Activated CD4-positive, alpha-beta T cell treated with anti-CD3 and anti-CD28 coated beads, Interleukin-2, Interleukin-6, amounts not matched to agents 100 ng/mL and 50 ng/mL, durations not matched to agents 16 hours and 8 hours (primary cell): ENCODE measurements around the gene HRK.

Source experiments
- DNase-seq: peaks from one replicate; pipeline ENCODE4 v3.0.0-alpha.2; 2020

Gene HRK

DNA sequence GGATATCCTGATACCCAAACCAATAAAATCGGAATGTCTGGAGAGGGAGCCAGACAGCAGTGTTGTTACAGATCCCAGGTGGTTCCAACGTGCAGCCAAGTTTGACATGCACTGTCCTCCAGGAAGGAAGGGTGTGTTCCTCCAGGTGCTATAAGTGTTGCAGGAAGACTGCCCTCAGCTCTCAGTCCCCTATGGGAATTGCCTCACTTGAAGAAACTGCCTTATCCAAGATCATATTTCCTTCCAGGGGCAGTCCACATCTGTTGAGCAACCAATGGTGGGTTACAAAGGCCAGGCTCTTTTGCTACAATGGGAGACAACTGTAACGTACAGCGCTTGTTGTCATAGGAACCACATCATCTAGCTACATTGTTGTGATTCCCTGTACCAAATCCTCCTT, 16.2 kb upstream of the HRK start:
- DNase-seq, result no peak

DNA sequence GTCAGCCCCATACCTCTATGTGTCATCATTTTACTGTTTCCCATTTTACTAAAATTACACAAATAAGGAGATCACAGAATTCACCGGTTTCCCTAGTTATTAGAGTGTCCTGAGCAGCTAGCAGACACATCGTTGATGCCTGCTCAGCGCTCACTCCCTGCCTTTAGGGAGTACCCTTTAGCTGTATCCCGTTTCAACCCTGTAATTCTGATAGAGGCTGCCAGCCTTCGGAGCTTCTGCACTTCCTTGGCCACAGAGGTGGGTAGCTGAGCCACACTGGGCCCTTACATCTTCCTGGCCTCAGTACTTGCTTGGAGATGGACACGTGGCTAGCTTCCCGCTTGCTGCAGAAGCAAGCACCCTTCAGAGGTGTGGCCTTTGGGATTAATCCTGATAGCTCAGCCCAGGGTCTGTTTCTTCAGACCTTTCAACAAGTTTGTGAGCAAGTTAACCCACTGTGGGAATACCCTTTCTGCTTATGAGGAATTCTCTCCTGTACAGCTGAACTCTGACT, 15.2 kb upstream of the HRK start:
- DNase-seq, result no peak

DNA sequence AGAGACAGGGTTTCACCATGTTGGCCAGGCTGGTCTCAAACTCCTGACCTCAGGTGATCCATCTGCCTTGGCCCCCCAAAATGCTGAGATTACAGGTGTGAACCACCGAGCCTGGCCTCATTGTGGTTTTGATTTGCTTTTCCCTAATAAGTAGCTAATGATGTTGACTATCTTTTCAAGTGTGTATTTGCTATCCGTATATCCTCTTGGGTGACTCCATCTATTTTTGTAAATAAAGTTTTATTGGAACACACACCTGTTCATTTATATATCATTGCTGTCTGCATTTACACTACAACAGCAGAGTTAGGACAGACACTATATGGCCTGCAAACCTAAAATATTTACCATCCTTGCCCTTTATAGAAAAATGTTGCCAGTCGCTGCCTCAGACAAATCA, 13.7 kb upstream of the HRK start:
- DNase-seq, result no peak

DNA sequence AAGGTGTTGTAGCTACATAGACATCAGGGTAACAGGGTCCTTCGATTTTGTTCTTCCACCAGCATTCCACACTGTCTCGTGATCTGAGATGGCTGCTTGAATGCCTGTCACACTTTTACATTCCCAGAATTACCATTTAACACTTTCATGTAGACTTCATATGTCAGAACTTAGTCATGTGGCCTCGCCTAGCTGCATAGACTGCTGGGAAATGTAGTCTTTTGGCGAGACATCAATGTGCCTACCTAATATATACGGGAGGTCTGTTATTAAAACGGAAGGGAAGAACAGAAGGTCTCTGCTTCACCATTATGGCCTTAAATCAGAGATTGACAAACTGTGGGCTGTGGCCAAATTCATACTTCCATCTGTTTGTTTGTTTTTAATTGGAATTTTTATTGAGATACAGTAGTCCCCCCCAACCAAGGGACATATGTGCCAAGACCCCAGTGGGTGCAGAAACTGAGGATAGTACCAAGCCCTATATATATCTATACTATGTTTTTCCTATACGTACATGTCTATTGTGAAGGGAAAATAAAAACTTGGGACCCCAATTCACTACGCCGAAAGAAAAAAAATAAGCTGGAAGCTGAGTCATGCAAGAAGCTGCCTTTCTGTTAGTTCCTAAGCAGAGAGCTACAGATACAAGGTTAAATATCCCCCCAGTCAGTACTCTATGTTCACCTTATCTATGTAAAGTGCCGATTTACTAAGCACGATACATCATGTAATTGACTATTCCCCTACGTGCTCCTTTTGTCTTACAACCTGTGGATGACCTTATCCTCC, 11.3 kb upstream of the HRK start:
- no peak for DNase-seq

DNA sequence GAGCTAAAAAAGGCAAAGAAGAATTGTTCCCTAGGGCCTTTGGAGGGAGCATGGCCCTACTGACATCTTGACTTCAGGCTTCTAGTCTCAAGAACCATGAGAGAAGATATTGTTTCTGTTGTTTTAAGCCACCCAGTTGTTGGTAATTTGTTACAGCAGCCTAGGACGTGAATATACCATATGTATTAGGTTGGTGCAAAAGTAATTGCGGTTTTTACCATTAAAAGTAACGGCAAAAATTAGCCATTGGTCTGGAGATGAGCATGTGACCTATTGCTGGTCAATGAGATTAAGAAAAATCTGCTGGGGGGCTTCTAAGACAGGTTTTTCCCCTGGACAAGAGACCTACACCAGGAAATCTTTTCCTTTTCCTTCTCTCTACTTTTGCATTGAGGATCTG, 9.8 kb upstream of the HRK start:
- no peak for DNase-seq

DNA sequence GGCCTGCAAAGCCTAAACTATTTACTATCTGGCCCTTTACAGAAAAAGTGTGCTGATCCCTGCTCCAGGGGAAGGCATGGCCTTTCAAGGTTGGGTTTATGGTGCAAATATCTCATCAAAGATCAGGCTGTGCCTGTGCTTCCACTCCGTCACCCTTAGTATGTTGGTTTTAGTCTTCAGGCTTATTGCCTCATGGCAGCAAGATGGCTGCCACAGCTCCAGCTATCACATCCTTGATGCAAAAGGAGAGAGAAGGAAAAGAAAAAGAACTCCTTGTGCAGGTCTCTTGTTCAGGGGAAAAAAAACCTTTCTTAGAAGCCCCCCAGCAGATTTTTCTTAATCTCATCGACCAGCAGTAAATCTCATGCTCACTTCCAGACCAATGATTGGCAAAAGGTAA, 9.1 kb upstream of the HRK start:
- DNase-seq, result no peak

DNA sequence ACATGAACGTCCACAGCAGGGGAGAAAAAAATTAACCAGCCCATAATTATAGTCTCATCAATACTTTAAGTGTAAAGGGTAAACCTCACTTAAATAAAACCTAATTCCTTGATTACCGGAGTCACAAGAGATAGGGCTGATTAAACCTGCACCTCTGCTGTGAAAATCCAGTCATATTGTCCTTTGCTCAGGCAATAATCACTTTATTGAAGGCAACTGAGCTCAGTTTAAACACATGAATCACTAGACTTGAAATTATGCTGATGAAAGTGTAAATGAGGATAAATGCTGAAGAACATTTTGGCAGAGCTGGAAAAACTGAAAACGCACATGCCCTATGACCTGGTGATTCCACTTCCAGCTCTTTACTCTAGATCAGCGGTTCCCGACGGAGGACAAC, 6.7 kb upstream of the HRK start:
- no peak for DNase-seq

DNA sequence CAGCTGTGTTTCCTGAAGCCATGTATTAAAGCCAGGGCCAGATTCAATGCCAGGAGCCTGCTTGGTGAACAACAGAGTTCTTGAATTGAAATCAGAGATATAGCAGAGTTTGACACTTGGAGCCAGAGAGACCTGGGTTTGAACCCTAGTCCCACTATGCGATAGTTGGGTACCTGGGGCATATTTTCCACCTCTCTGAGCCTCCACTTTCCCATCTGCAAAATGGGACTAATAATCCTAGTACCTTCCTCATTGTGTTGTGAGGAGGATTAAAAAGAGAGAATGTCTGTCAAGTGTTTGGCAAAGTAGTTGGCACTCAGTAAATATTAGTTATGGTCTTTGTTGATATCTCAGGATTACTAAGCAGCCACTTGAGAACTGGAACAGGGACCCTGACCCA, 6.0 kb upstream of the HRK start:
- DNase-seq, result no peak

DNA sequence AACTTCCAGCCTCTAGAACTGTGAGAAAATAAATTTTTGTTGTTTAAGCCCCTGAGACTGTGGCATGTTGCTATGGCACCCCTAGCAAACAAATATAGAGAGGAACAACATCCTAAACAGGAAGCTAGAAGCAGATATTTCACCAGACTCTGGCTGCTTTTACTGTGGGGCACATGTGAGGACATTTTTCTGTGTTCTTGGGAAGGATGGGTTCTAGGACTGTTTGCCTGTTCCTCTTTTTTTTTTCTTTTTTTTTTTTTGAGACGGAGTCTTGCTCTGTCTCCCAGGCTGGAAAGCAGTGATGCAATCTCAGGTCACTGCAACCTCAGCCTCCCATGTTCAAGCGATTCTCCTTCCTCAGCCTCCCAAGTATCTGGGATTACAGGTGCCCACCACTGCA, 4.2 kb upstream of the HRK start:
- DNase-seq, result no peak

DNA sequence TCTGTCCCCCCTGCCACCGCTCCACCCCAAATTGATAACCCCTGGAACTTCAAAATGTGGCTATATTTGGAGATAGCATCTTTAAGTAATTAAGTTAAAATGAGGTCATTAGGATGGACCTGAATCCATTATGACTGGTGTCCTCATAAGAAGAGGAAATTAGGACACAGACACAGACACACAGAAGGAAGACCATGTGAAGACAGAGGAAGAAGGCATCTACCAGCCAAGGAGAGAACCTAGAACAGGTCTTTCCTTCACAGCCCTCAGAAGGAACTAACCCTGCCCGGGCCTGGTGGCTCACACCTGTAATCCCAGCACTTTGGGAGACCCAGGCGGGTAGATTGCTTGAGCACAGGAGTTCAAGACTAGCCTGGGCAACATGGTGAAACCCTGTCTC, 3.6 kb upstream of the HRK start:
- no peak for DNase-seq

DNA sequence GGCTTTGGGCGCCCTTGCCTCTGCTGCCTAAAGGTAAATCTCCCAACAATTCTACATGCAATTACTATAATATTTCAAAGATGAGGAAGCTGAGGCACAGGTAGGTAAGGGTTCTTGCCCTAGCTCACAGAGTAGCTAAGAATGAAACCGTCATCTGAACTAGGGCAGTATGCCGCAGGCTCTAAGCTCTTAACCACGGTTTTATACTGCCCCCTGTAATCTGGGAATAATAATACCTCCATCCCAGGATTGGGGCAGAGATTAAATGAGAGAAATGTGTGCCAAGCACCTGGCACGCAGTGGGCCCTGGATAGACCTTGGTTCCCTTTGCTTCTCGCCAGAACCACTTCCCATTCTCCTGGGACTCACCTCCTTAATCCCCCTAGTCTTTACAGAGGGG, 1.5 kb upstream of the HRK start:
- DNase-seq, result peak; percentile 16

DNA sequence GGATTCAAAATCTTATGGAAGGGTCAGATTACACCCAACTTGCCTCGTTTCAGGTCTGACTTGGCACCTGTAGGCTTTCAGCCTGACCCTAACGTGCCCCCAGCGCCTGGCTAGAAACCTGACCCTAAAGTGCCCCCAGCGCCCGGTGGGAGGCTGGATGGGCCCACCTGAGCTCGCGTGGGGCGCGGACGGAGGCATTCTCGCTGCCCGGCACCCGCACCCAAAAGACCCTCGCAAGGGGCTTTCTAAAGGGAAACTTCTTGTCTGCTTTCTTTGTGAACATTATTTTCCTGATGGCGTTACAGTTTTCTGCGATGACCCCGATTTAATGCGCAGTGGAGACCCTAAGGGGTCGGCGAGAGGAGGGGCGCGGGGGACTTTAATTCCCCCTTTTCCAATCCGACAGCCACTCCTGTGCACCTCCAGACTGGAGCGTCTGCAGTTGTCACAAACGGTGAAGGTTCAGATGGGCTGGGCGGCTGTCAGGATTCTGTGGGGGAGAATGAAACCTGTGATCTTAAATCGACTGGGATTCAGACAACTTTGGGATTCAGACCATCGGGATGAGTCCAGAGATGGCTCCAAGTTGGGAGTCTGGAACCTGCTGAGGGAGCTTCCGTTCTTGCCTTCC, 751 bp upstream of the HRK start:
- DNase-seq, result no peak

DNA sequence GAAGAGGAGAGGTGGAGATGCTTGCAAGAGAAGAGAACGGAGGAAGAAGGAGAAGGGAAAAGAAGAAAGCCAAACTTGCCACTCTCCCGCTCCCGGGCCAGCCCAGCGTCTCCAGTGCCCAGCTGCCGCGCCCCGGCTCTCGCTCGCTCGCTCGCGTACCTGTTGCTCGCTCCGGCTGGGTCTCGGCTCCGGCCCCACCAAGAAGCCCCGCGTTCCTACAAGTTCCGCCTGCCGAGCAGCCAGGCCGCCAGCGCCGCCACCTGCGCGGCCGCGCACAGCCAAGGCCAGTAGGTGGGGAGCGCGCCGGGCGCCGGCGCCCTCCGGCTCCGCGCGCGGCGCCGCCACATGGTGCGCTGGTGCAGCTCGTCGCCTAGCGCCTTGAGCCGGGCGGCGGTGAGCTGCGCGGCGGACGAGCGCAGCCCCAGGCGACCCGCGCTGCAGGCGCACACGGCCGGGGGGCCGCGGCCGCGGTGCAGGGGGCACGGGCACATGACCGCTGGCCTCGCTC, 370 bp downstream of the HRK start:
- peak; percentile 55 for DNase-seq

DNA sequence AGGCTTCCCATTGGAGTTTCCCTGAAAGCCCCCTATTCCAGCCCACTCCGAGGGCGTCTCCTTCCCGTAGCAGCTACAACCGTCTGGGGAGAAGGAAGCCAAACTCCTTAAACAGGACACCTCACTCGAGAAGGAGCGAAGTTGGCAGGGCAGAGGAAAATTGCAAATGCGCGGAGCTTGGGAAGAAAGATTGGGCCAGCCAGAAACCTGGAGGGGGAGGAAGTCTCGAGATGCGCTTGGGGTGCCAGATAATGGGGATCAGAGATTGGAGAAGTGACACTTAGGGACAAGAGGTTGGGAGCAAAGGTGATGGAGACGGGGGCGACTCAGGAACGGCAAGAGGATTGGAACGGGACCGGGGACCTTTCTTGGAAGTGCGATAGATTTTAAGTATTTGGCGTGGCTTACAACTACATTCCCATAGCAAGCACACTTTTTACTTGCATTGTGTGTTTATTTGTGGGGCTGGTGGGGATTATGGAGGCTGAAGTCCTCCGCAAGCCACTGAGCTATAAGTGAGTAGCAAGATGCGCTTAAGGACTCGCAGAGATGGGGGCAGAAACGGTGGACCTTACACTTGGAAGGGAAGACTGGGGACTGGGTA, 926 bp downstream of the HRK start:
- DNase-seq, result no peak

DNA sequence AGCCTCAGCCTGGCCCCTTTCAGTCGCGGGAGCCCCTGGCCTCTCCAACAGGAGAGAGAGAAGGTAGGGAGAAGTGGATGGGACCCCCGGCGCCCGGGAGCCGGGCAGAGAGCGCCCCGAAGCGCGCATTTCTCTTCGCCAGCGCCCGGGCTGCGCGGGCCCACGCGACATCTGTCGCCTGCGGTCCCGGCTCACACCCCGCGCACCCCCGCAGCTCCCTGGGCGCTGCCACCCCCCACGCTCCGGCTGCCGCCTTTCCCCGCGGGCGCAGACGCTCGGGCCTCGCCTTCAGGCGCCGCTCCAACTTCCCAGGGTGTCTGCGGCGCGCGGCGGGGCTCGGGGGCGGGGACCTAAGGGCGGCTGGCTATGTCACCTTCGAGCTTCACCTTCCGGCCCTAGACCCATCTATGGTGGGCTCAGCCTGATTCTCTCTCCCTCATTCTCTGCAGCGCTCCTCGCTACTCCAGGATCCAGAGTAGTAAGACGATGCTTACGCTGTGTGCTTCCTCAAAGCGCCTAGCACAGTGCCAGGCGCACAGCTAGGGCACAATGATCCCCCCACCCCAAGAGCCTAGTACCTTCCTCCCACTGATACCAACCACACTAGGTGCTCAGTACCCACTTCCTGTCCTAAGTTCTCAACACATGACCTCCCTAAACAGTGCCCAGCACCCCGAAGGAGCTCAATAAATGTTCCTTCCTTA, 1.6 kb downstream of the HRK start:
- no peak for DNase-seq

DNA sequence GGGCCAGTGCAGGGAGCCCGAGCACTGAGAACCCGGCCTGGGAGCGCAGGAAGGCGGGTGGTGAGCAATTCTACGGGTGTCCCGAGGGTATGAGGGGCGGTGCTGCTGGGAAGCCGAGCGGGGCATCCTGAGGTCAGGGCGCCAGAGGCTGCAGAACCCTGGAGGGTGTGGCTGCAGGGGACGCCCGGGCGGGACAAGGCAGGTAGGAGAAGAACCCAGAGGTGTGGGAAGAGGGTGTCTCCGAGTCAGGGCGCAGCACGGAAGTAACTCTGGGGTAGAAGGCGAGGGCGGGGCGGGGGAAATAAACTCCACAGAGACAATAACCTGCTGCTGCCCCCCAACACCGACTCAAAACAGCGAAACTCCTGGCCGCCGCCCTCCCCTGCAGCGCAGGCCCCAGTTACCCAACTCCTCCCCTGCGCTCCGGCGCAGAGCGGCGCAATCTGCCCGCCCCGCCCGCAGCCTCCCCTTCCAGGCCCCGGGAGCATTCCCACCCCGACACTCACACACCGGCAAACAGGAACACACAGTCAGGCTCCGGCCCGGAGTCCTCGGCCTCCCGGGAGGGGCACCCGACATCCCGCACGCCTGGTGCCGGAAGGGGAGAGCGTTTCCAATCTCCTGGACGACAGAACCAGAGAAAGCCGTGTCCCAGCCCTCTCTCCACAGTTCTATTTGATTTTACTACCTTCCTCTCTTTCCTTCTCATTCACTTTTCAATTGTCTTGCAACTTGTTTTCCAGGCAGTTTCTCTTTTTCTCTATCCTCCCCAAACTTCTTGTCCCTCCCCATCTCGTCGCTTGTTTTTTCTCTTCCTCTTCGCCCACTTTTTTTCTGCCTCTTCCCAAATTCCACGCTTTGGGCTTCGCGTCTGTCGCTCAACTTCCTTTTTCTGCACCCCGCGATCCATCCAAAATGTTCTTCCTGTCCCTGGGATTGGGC, 2.4 kb downstream of the HRK start:
- DNase-seq, result no peak

DNA sequence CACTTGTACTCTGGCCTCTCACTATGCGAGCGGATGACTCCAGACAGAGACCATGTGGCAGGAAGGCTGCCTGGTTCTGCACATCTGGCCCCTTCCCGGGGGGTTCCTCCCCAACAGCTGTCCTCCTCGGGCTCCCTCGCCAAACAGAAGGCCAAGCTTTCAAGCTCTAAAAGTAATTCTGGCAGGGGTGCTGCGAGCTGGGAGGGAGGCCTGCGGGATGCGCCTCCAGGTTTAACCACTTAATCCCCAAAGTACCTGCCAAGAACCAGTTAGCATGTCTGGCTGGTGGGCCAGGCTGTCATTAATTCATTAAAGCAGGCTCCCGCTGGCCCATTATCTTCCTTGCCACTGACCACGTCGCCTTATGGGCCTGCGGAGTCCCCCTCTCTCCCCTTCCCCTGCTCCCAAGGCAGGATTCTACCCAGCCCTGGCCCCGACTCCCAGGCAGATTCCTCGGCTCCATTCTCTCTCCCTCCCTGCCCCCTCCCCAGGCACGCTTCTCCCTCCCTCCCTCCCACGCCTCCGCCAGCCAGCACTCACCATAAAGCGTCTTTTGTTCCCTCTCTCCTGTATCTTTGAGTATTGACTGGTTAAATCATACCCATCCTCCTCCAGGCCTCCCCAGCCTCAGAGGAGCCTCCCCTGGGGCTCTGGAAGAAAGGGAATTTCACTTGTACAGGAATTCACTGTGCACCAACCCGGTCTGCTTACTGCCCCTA, 4.9 kb downstream of the HRK start:
- no peak for DNase-seq

DNA sequence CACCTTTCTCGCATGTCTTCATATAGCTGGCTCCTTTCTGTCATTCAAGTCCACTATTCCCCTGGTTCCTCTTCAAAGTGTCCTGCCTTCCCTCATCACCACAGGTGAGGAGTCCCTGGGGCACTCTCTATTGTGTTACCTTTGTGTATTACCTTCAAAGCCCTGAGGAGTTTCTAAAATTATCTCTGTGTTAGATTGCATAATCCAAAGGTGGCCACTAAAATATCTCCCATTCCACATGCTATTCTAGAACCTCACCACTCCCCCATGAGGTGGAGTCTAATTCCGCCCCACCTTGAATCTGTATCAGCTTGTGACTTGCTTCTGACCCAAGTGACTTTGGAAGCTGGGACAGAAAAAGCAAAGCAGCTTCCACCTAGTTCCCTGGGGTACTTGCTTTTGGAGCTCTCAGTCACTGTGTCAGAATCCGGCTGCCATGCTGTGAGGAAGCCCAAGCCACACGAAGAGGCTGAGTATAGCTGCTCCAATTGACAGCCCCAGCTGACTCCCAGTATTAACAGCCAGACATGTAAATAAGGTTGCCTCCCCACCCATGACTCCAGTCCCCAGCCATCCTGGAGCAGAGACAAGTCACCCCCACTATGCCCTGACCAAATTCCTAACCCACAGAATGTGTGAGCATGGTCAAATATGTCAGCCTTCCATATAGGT, 6.8 kb downstream of the HRK start:
- DNase-seq, result no peak

DNA sequence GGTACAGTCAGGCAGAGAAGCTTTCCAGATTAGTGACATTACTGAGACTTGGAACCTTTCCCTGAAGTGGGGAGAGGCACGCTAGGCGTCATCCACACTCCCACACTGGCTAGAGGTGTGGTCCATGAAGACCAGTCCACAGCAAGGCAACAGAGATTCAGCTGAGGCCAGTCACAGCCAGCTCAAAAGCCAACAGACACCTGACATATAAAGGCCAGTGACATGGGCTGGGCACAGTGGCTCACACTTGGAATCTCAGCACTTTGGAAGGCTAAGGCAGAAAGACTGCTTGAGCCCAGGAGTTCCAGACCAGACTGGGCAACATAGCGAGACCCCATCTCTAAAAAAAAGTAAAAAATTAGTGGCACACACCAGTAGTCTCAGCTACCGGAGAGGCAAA, 10.9 kb downstream of the HRK start:
- no peak for DNase-seq

DNA sequence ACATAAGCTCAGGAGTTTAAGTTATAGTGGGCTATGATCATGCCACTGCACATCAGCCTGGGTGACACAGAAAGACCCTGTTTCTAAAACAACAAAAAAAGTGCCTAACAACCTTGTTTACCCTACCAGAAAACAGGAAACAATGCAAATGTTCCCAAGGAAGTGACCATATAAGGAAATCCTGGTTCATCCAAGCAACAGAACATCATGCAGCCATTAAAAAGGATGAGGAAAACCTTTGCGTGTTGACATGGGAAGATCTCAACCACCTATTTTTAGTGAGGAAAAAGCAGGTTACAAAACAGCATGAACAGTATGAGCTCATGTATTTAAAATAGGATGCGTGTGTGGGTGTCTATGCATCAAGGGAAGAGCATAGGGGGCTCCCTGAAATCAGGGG, 13.7 kb downstream of the HRK start:
- DNase-seq, result no peak
